Measurements from ENCODE around the gene TIMM10B.

- TF ChIP-seq CTCF (IDR thresholded peaks at IDR 0.05) (no peak), POLR2A (IDR thresholded peaks at IDR 0.05) (no peak), POLR2AphosphoS5 (IDR thresholded peaks at IDR 0.05) (no peak), EP300 (IDR thresholded peaks at IDR 0.05) (no peak)
These were observed 24.8 kb upstream of the TIMM10B start for GRCh38 chr11:6456361-6457073.

Data from gastroesophageal sphincter (tissue), 3 donors.